Breast epithelium (tissue), 3 donors: ENCODE results near the gene LTBP2.

ENCODE experiments used
- POLR2A ChIP-seq: fragments of 450-650 bp; IDR thresholded peaks from one replicate; pipeline ENCODE4 v1.6.1; 2016; ENCODE audit warnings: antibody characterized with exemption, mild to moderate bottlenecking, moderate library complexity
- POLR2AphosphoS5 ChIP-seq, 3 donors: sonication (generic); formaldehyde crosslinking; IDR thresholded peaks; one replicate each; pipeline ENCODE4 v1.6.1; 2017; ENCODE audit warnings: antibody characterized with exemption in 3 of 3
- TF ChIP-seq, protein P1 (sequence below), 3 donors: fragments of 450-650 bp; IDR thresholded peaks; one replicate each; pipeline ENCODE4 v1.5.1; 2016 to 2017; ENCODE audit warnings: antibody characterized with exemption in 3 of 3, mild to moderate bottlenecking in 3 of 3, moderate library complexity in 3 of 3

DNA sequence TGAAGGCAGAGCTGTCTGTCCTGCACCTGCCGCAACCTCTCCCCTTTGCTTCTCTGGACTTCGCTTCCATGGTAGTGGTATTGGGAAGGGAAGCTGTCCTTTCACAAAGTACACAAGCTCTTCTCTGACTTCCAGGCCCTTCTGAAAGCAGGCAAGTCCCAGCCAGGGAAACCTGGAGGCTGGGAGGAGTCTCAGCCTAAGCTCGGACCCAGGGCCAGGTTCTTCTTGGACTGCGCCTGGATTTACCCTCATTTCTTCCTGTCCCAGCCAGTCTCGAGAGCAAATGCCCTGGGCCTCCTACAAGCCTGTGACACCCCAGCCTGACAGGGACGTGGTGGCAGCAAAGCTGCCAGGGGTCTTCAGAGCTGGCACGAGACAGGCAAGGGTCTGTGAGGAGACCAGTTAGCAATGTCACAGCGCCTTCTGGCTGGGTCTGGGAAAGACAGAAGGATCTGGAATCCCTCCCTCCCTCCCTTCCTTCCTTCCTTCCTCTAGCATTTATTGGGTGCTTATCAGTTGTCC lies 96.1 kb downstream of the LTBP2 start:
- TF ChIP-seq, protein P1, sequence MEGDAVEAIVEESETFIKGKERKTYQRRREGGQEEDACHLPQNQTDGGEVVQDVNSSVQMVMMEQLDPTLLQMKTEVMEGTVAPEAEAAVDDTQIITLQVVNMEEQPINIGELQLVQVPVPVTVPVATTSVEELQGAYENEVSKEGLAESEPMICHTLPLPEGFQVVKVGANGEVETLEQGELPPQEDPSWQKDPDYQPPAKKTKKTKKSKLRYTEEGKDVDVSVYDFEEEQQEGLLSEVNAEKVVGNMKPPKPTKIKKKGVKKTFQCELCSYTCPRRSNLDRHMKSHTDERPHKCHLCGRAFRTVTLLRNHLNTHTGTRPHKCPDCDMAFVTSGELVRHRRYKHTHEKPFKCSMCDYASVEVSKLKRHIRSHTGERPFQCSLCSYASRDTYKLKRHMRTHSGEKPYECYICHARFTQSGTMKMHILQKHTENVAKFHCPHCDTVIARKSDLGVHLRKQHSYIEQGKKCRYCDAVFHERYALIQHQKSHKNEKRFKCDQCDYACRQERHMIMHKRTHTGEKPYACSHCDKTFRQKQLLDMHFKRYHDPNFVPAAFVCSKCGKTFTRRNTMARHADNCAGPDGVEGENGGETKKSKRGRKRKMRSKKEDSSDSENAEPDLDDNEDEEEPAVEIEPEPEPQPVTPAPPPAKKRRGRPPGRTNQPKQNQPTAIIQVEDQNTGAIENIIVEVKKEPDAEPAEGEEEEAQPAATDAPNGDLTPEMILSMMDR (IDR thresholded peaks at IDR 0.05), result no peak
- TF ChIP-seq POLR2A (no peak), POLR2AphosphoS5 (IDR thresholded peaks at IDR 0.05) (no peak)
